ENCODE results near the gene N4BP2.

The N4BP2 gene

GRCh38 chr4:40150932-40151331 is 94.3 kb downstream of the N4BP2 start:
- Histone ChIP-seq H3K4me3 (no peak overlapping the region), H3K9ac (ENCODE audit: insufficient read length) (no peak overlapping the region), H3K27ac (no peak overlapping the region), H3K9me3 (ENCODE audit: low read depth, low read length) (no peaks in the 10 kb centered on the region), H3K36me3 (ENCODE audit: insufficient read depth, low read length) (peaks cover 25% of the 10 kb centered on the region)
- DNase-seq (ENCODE audit: low read depth, low spot score) = no peak
- TF ChIP-seq EZH2 (IDR thresholded peaks at IDR 0.05) (no peak), FOXP2 (optimal IDR thresholded peaks at IDR 0.05; ENCODE audit: control extremely low read depth, extremely low read length, insufficient read depth) (no peak), POLR2AphosphoS5 (IDR thresholded peaks at IDR 0.05; ENCODE audit: borderline replicate concordance, low read depth, low read length) (no peak)

- peaks cover 23% of the 10 kb centered on the region for H3K36me3 ChIP-seq (ENCODE audit: insufficient read depth, low read length)
- no peak for DNase-seq (ENCODE audit: low read depth, low spot score)
- H3K4me3 ChIP-seq = no peak overlapping the region
- H3K9me3 ChIP-seq (ENCODE audit: low read depth, low read length) = no peaks in the 10 kb centered on the region
- H3K9ac ChIP-seq (ENCODE audit: insufficient read length) = peak overlapping the region; percentile 34
- TF ChIP-seq POLR2AphosphoS5 (IDR thresholded peaks at IDR 0.05; ENCODE audit: borderline replicate concordance, low read depth, low read length) (no peak), EZH2 (IDR thresholded peaks at IDR 0.05) (no peak), FOXP2 (optimal IDR thresholded peaks at IDR 0.05; ENCODE audit: control extremely low read depth, extremely low read length, insufficient read depth) (no peak)
- peak overlapping the region; percentile 65; the same call in 1 of the 2 replicates for H3K27ac ChIP-seq
Observed at GRCh38 chr4:40152637-40153036, 96.0 kb downstream of the N4BP2 start.

GRCh38 chr4:40157436-40157835 is 100.8 kb downstream of the N4BP2 start:
- H3K4me3 ChIP-seq = no peak overlapping the region
- H3K27ac ChIP-seq = 0 out of 2 replicates have a peak overlapping the region, but pooled peaks have one; percentile 8
- no peak for DNase-seq (ENCODE audit: low read depth, low spot score)
- no peak overlapping the region for H3K9ac ChIP-seq (ENCODE audit: insufficient read length)
- peaks cover 4% of the 10 kb centered on the region; the same call in 1 of the 2 replicates for H3K36me3 ChIP-seq (ENCODE audit: insufficient read depth, low read length)
- no peaks in the 10 kb centered on the region for H3K9me3 ChIP-seq (ENCODE audit: low read depth, low read length)
- TF ChIP-seq EZH2 (IDR thresholded peaks at IDR 0.05) (no peak), FOXP2 (optimal IDR thresholded peaks at IDR 0.05; ENCODE audit: control extremely low read depth, extremely low read length, insufficient read depth) (no peak), POLR2AphosphoS5 (IDR thresholded peaks at IDR 0.05; ENCODE audit: borderline replicate concordance, low read depth, low read length) (no peak)

- no peak overlapping the region for H3K27ac ChIP-seq
- no peak for TF ChIP-seq FOXP2 (optimal IDR thresholded peaks at IDR 0.05; ENCODE audit: control extremely low read depth, extremely low read length, insufficient read depth)
- no peak for TF ChIP-seq EZH2 (IDR thresholded peaks at IDR 0.05)
- TF ChIP-seq POLR2AphosphoS5 (IDR thresholded peaks at IDR 0.05; ENCODE audit: borderline replicate concordance, low read depth, low read length) = no peak
- H3K4me3 ChIP-seq = no peak overlapping the region
- peaks cover 4% of the 10 kb centered on the region; the same call in 1 of the 2 replicates for H3K36me3 ChIP-seq (ENCODE audit: insufficient read depth, low read length)
- DNase-seq (ENCODE audit: low read depth, low spot score) = no peak
- no peak overlapping the region for H3K9ac ChIP-seq (ENCODE audit: insufficient read length)
- no peaks in the 10 kb centered on the region for H3K9me3 ChIP-seq (ENCODE audit: low read depth, low read length)
Observed at GRCh38 chr4:40160258-40160657, 103.6 kb downstream of the N4BP2 start.

- H3K36me3 ChIP-seq (ENCODE audit: insufficient read depth, low read length) = peaks cover 7% of the 10 kb centered on the region
- H3K4me3 ChIP-seq = no peak overlapping the region
- no peaks in the 10 kb centered on the region for H3K9me3 ChIP-seq (ENCODE audit: low read depth, low read length)
- TF ChIP-seq EZH2 (IDR thresholded peaks at IDR 0.05) (no peak), FOXP2 (optimal IDR thresholded peaks at IDR 0.05; ENCODE audit: control extremely low read depth, extremely low read length, insufficient read depth) (no peak), POLR2AphosphoS5 (IDR thresholded peaks at IDR 0.05; ENCODE audit: borderline replicate concordance, low read depth, low read length) (no peak)
- no peak overlapping the region for H3K9ac ChIP-seq (ENCODE audit: insufficient read length)
- H3K27ac ChIP-seq = no peak overlapping the region
- DNase-seq (ENCODE audit: low read depth, low spot score) = no peak
Observed at GRCh38 chr4:40164459-40164858, 107.8 kb downstream of the N4BP2 start.

GRCh38 chr4:40165916-40166315 is 109.3 kb downstream of the N4BP2 start:
- Histone ChIP-seq H3K27ac (no peak overlapping the region), H3K9me3 (ENCODE audit: low read depth, low read length) (no peaks in the 10 kb centered on the region), H3K36me3 (ENCODE audit: insufficient read depth, low read length) (peaks cover 7% of the 10 kb centered on the region), H3K4me3 (no peak overlapping the region), H3K9ac (ENCODE audit: insufficient read length) (no peak overlapping the region)
- no peak for DNase-seq (ENCODE audit: low read depth, low spot score)
- TF ChIP-seq POLR2AphosphoS5 (IDR thresholded peaks at IDR 0.05; ENCODE audit: borderline replicate concordance, low read depth, low read length) (no peak), EZH2 (IDR thresholded peaks at IDR 0.05) (no peak), FOXP2 (optimal IDR thresholded peaks at IDR 0.05; ENCODE audit: control extremely low read depth, extremely low read length, insufficient read depth) (no peak)

- H3K4me3 ChIP-seq = no peak overlapping the region
- H3K36me3 ChIP-seq (ENCODE audit: insufficient read depth, low read length) = peaks cover 7% of the 10 kb centered on the region
- H3K9me3 ChIP-seq (ENCODE audit: low read depth, low read length) = no peaks in the 10 kb centered on the region
- no peak for TF ChIP-seq POLR2AphosphoS5 (IDR thresholded peaks at IDR 0.05; ENCODE audit: borderline replicate concordance, low read depth, low read length)
- TF ChIP-seq FOXP2 (optimal IDR thresholded peaks at IDR 0.05; ENCODE audit: control extremely low read depth, extremely low read length, insufficient read depth) = no peak
- TF ChIP-seq EZH2 (IDR thresholded peaks at IDR 0.05) = no peak
- no peak overlapping the region for H3K9ac ChIP-seq (ENCODE audit: insufficient read length)
- no peak overlapping the region for H3K27ac ChIP-seq
- no peak for DNase-seq (ENCODE audit: low read depth, low spot score)
Observed at GRCh38 chr4:40168070-40168469, 111.4 kb downstream of the N4BP2 start.

- Histone ChIP-seq H3K27ac (no peak overlapping the region), H3K9me3 (ENCODE audit: low read depth, low read length) (no peaks in the 10 kb centered on the region), H3K36me3 (ENCODE audit: insufficient read depth, low read length) (peaks cover 7% of the 10 kb centered on the region), H3K4me3 (no peak overlapping the region), H3K9ac (ENCODE audit: insufficient read length) (no peak overlapping the region)
- no peak for TF ChIP-seq EZH2 (IDR thresholded peaks at IDR 0.05)
- no peak for TF ChIP-seq FOXP2 (optimal IDR thresholded peaks at IDR 0.05; ENCODE audit: control extremely low read depth, extremely low read length, insufficient read depth)
- TF ChIP-seq POLR2AphosphoS5 (IDR thresholded peaks at IDR 0.05; ENCODE audit: borderline replicate concordance, low read depth, low read length) = no peak
- DNase-seq (ENCODE audit: low read depth, low spot score) = no peak
Observed at GRCh38 chr4:40170588-40170987, 113.9 kb downstream of the N4BP2 start.

GRCh38 chr4:40173470-40173875 is 116.8 kb downstream of the N4BP2 start:
- no peak overlapping the region for H3K4me3 ChIP-seq
- H3K36me3 ChIP-seq (ENCODE audit: insufficient read depth, low read length) = no peaks in the 10 kb centered on the region
- H3K9me3 ChIP-seq (ENCODE audit: low read depth, low read length) = no peaks in the 10 kb centered on the region
- DNase-seq (ENCODE audit: low read depth, low spot score) = no peak
- no peak for TF ChIP-seq FOXP2 (optimal IDR thresholded peaks at IDR 0.05; ENCODE audit: control extremely low read depth, extremely low read length, insufficient read depth)
- TF ChIP-seq EZH2 (IDR thresholded peaks at IDR 0.05) = no peak
- no peak overlapping the region for H3K27ac ChIP-seq
- H3K9ac ChIP-seq (ENCODE audit: insufficient read length) = no peak overlapping the region

Measured in SK-N-MC (cell line).